Activated CD8-positive, alpha-beta memory T cell treated with anti-CD3 and anti-CD28 coated beads, Interleukin-2, amount 50 U/mL, for 24 hours (primary cell): ENCODE measurements around the gene SH3PXD2A.
"Not testable (repeated sequence)": the region's sequence is repeated elsewhere in the genome, so short reads cannot be mapped to it uniquely, and the experiment has no call there.

ENCODE experiments used
- DNase-seq: peaks from one replicate; pipeline ENCODE4 v3.0.0-alpha.2; 2020; ENCODE audit errors: extremely low read depth

The SH3PXD2A gene

GRCh38 chr10:103834436-103835095 lies 20.8 kb downstream of the SH3PXD2A start:
- DNase-seq: no peak

DNA sequence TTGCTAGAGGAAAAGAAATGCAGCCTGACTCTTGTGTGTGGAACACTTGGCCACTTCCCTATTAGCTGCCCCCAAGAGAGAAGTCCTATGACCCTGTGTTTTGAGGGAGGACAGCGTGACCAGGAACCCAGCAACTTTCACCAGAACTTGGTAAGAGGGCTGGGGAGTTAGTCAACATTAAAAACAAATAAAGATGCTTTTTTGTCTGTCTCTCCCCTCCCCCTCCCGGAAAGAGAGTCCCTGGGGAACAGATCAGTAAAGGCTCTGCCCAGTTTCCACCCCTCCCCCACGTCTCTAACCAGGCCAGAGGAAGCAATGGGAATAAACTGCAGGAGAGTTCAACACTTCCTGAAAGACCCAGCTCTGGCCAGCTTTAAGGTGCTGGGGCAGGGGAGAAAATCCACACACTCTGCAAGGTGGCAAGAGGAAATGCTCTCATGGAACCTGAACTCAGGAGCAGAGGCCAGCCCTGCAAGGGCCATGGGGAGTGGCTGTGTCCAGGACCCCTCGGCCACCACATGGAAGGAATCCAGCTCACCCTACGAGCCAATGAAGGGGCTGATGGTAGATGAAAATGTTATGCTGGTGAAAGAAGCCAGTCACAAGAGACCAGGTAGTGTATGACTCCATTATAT lies 21.5 kb downstream of the SH3PXD2A start:
- no peak for DNase-seq

DNA sequence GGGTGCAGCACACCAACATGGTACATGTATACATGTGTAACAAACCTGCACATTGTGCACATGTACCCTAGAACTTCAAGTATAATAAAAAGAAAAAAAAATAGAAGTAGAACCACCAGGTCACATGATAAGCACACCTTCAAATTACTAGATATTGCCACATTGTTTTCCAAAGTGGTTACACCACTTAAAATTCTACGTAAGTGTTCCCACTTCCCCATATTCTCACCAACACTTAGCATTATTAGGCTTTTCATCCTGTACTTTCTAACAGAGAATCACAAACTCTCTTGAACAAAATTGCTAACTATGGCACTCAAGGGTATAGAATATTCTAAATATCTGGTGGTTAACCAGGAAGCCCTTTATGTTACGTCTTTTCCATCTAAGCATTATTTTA lies 22.6 kb downstream of the SH3PXD2A start:
- no peak for DNase-seq

DNA sequence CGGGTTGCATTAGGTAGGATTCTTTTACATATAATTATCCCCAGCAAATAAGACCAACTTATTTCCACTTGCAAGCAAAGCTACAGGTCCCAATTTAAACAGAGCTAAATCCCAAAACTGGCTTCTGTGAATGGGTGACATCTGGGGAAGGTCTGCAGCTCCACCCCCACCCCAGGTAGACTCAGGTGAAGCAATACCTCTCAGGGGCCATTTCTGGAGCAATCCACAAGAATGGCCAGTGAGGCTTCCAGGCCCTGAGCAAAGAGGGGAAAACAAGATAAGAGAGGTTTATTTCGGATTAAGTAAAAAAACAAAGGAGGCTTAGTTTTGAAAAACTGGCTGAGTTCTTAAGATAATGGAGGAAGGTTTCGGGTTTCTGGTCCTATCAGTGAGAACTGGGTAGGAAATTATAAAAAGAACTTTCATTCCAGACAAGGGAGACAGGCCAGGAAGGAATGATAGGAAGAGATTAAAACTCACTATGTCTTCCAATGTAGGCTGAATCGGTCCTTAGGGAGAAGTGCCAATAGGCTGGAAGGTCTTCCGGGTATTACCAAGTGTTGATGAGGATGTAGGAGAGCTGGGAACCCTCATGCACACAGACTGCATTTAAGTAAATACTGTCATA lies 25.4 kb downstream of the SH3PXD2A start:
- no peak for DNase-seq

DNA sequence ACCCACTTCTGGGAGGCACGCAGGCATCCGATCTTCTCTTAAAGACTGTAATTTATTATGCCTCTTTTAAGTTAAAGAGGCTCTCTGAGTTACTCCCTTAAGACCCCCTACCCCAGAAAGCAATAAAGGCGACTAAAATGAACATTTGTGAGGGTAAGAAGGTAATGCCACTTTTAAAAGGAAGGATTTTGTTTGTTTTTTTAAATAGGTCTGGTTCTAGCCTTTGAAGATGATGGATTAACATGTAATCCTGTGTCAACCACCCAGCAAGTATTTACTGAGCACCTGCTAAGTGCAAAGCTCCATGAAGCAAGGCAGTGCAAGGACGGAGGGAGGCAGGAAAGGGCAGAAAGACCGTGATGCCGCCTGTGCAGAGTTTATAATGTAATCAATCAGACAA lies 26.1 kb downstream of the SH3PXD2A start:
- no peak for DNase-seq

GRCh38 chr10:103828587-103829197 lies 26.7 kb downstream of the SH3PXD2A start:
- DNase-seq: no peak

DNA sequence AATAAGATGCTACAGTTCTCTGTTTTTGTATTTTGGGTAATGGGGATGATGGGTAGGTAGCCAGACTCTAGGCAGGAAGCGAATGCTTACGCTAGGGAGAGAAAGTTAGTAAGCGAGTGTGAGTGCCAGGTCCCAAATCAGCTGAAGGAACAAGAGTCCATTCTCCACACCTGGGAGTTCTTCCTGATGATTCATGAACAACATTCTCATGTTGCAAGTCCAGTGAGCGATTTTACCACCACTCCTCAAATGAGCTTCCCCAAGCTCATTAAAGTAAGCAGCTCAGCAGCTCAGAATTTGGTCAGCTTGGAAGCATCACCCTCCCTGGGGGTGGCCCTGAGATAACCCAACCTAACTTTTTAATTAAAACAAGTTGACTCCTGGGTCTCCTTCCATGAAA lies 27.3 kb downstream of the SH3PXD2A start:
- no peak for DNase-seq

DNA sequence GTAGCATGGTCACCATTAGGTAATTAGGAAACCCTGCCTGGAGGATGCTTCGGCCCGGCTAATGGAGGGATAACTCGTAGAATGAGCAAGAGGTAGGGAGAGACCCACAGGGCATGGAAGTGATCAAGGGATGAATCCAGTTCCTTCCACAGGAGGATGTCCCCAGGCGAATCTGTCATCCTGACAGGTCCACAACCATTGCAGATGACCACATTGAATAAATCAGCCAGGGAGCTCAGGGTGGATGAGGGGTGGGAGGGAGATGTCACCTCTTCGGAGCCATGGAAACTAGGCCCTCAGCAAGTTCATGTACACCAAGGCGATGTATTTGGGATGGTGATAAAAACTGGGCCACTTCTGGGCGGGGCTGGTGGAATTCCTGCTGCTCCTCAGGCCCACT lies 28.5 kb downstream of the SH3PXD2A start:
- DNase-seq: no peak

DNA sequence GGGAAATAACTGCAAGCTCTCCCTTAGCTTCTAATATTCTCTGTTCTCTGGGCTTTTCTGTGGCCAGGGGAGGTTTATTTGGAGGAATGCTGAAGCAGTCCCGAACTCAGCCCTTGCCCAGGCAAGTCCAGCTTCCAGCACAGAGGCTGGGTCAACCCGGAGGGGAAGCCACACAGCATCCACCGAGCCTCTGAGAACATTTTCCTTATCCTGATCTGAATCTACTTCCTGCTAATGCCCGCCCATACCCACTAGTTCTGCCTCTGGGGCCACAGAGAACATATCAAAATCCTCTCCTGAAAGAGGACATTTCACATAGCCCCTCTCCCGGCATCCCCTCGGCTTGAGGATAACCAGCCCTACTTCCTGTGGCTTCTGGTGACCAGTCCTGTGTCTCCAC lies 31.1 kb downstream of the SH3PXD2A start:
- no peak for DNase-seq

DNA sequence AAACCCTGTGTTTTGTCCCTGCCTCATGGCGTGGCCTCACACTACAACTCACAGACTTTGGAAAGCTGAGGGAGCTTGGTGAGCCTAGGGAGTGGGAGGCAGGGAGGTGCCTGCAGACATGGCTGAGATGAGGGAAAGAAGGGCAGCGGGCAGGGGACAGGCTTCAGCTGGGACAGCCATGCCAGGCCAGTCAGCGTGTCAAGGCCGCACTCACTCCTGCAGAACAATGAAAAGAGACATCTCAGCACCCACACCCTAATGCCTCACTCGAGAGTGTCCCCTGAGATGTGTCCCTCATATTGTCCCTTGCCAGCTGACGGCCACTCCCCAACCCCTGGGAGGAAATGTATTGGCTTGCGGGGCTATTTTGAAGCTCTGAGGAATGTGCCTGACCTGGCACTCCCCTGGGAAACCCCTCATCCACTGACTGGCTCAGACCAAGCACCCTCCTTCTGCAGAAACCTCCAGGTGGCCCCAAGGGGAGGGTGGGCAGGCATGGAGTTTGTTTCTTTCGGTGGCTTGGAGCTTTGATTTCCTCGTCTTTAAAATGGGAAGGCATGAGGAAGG lies 31.6 kb downstream of the SH3PXD2A start:
- no peak for DNase-seq

DNA sequence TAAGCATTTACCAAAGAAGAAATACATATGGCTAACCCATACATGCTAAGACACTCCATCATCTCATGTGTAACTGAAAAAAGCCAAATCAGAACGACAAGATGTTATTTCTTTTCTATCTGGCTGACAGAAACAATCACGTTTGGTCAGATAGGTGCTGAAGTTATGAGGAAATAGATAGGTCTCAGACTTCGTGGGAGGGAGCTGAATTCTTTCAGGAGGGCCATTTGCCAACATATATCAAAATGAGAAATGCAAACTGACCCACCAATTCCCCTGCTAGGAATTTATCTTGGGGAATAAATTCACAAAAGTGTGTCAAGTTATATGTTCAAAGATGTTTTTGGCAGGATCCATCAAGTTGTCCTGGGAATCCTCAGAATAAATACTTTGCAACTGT lies 32.6 kb downstream of the SH3PXD2A start:
- DNase-seq: no peak

DNA sequence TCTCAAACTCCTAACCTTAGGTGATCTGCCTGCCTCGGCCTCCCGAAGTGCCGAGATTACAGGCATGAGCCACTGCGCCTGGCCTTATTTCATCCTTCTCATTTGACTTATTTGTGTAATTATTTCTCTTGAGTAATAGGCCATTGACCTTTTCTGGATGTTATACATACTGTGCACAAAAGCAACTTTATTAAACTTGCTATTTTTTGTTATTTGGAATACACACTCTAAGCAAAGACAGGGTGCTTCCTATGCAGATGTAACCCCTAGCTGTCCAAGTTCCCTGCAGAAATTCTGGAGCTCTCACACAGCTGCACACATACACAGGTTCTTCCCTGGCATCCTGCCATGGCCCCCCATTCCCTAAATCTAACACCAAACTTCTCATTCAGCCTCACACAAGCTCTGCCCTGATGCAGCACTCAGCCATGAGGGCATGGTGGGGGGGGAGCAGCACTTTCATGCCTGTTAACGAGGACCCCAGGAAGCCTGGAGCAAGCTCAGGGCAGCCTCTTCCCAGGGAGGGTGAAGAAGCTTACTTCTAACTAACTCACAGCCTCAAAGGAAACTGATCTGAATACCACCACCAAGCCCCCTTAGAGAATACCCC lies 33.2 kb downstream of the SH3PXD2A start:
- DNase-seq: no peak

GRCh38 chr10:103820101-103821062 lies 35.0 kb downstream of the SH3PXD2A start:
- DNase-seq: no peak

GRCh38 chr10:103819493-103819892 lies 35.9 kb downstream of the SH3PXD2A start:
- no peak for DNase-seq

DNA sequence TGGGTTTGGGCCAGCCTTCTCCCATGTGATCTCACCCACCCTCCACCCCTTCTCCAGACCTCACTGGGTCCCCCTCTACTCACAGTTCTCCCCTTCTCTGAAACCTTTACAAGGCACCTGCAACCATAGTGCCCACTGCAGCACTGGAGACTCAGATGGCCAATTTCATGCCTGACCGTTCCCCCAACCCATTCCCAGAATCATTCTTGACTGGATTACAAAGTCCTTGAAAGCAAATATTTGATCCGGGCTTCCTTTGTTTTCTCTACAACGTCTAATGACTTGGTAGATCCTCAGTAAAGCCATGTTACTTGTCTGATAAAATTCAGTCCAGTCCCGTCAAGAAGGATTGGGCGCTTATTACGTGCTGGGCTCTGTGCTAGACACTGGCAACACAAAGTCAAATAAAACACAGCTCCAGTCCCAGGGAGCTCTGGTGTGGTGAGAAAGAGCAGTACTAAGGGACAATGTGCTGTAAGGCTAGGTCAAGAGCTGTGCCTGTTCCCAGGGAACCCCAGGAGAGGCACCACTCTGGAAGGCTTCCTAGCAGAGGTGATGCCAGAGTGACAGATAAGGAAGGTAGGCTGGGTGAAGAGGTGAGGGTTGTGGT lies 36.5 kb downstream of the SH3PXD2A start:
- no peak for DNase-seq

DNA sequence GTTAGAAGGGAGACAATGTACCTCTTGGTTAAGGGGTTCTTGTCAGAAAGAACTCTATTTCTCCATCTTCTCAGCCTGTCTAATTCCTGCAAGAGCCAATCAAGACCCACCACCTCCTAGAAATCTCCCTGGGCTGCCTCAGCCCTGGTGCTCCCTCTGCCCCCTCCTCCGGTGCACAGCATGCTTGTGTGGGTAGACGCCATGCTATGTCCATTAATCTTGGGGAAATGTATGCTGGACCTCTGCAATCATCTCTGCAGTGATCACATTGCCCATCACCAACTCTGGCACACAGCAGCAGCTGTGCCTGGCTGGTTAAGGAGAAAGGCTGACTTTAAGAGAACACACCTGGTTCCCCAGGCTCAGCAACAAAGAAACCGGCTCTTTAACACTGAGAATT lies 37.3 kb downstream of the SH3PXD2A start:
- no peak for DNase-seq

- no peak for DNase-seq
Observed at GRCh38 chr10:103816431-103816830, 38.9 kb downstream of the SH3PXD2A start.

DNA sequence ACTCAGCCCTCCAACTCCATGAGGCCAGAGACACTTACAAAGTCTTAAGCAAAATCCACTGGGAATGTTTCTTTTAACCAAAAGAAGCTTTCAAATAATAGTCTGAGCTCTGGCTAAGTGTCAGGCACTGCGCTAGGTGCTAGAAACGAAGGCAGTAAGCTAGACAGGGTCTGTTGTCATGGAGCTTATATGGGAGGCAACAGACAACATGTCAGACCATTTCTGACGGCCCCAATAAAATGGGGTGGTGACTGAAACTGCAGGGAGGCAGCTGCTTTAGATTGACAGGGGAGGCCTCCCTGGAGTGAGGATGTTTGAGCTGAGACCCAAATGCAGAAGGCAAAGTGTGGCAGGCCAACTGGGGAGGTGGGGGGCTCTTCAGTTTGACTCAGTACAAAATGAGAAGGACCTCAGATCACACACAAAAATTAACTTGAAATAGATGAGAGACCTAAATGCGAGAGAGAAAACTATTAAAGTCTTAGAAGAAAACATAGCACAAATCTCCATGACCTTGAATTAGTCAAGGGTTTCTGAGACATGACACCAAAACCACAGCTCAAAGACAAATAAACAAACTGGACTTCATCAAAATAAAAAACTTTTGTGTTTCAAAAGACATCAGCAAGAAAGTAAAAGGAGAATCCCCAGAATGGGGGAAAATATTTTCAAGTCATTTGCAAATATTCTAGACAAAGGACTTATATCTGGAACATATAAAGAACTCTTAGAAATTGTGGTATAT lies 40.6 kb downstream of the SH3PXD2A start:
- DNase-seq: no peak

DNA sequence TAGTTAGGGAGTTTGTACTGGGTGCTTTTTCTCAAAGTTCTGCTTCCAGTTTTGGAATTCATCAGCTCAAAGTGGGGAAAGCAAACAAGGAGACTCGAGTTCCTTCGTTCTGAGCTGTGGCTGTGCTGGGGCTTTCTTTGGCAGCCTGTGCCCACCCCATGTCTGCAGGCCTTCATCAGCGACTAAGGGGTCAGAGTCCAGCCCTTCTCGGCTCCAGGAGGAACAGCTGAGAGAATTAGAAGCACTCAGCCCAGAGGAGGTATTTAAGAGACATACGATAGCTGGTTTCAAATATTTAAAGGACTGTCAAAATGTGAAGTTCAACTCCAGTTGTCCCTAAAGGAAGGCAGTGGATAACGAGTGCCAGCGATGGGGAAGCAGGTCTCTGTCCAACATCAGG lies 41.3 kb downstream of the SH3PXD2A start:
- no peak for DNase-seq

- DNase-seq: not testable (repeated sequence)
Observed at GRCh38 chr10:103813312-103813711, 42.1 kb downstream of the SH3PXD2A start.
